Hematopoietic multipotent progenitor cell treated with erythropoietin and hydrocortisone succinate and interleukin-3 and kit ligand, for 4 days (in vitro differentiated cells): ENCODE results near the gene XIAP.
A peak's percentile ranks its signal among the peaks of the same experiment; 100 is the strongest.
"Not testable (repeated sequence)": the region's sequence is repeated elsewhere in the genome, so short reads cannot be mapped to it uniquely, and the experiment has no call there.

Source experiments
- DNase-seq: peaks from one replicate; pipeline ENCODE4 v3.0.0-alpha.2; 2015

Gene XIAP

GRCh38 chrX:123876844-123877243 lies 17.0 kb downstream of the XIAP start:
- no peak for DNase-seq

GRCh38 chrX:123878252-123878721 lies 18.4 kb downstream of the XIAP start:
- peak; percentile 62 for DNase-seq

- no peak for DNase-seq
These were observed 21.5 kb downstream of the XIAP start for GRCh38 chrX:123881330-123881729.

GRCh38 chrX:123882391-123882790 lies 22.5 kb downstream of the XIAP start:
- no peak for DNase-seq

DNA sequence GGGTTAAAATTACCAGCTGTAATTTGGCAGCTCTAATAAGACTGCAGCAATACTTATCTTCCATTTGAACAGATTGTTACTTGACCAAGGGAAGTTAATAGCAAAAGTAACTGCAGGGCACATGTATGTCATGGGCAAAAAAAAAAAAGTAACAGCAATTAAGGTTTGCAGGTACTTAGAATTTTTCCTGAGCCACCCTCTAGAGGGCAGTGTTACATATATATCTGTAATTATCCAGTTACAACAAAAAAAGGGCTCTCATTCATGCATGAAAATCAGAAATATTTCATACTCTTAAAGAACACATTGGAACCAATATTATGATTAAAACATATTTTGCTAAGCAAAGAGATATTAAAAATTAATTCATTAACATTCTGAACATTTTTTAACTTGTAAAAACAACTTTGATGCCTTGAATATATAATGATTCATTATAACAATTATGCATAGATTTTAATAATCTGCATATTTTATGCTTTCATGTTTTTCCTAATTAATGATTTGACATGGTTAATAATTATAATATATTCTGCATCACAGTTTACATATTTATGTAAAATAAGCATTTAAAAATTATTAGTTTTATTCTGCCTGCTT lies 25.1 kb downstream of the XIAP start:
- peak; percentile 79 for DNase-seq

- no peak for DNase-seq
These were observed 39.8 kb downstream of the XIAP start for GRCh38 chrX:123899701-123900100.

- DNase-seq, result not testable (repeated sequence)
These were observed 43.4 kb downstream of the XIAP start for GRCh38 chrX:123903261-123903660.

DNA sequence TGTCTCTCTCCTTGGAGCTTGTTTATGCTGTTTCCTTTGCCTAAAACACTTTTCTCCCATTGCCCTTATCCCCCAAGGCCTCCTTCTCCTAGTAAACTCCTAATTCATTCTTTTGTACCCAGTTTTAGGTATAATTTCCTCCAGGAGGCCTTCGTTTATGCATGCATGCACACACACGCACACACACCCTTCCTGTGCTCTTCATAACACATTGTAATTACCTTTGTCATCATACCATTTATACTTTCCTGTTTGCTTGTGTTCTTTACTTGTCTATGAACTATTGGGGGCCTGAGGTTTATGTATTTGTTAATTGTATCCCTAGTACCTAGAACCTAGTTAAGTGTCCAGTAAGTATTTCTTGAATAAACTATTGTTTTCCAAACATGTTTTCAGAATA lies 45.5 kb downstream of the XIAP start:
- DNase-seq, result no peak

GRCh38 chrX:123906557-123907316 lies 46.9 kb downstream of the XIAP start:
- DNase-seq, result peak; percentile 2

DNA sequence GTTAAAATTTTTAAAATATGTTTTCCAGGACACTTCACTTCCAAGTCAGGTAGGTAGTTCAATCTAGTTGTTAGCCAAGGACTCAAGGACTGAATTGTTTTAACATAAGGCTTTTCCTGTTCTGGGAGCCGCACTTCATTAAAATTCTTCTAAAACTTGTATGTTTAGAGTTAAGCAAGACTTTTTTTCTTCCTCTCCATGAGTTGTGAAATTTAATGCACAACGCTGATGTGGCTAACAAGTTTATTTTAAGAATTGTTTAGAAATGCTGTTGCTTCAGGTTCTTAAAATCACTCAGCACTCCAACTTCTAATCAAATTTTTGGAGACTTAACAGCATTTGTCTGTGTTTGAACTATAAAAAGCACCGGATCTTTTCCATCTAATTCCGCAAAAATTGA lies 49.7 kb downstream of the XIAP start:
- DNase-seq, result peak; percentile 15

- no peak for DNase-seq
These were observed 57.2 kb downstream of the XIAP start for GRCh38 chrX:123917069-123917468.

DNA sequence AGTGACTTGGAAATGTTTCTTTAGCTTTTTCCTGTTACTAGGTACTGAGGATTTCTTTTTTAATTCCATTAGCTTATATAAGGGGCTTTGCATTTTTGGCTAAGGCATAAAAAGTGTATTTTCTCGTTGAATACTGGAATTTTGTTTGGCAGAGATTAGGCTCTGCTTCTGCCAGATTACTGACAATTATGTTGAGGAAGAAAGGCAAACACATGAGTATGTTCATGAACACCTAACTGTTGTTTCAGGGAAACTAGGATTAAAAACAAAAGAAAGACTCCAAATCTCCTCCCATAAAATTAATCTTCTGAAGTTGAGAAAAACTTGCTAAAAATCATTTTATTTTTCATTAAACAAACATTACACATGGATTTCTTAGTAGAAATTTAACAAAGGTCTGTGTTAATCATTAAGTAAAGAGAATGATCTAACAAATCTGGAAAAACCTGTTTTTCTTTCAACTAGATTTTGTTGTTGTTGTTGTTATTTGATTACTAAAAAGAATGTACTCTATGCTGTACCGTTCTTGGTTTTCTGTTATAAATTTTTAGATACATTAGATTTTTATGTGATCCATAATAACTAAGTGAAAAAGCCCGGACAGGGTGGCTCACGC lies 58.4 kb downstream of the XIAP start:
- DNase-seq, result no peak

DNA sequence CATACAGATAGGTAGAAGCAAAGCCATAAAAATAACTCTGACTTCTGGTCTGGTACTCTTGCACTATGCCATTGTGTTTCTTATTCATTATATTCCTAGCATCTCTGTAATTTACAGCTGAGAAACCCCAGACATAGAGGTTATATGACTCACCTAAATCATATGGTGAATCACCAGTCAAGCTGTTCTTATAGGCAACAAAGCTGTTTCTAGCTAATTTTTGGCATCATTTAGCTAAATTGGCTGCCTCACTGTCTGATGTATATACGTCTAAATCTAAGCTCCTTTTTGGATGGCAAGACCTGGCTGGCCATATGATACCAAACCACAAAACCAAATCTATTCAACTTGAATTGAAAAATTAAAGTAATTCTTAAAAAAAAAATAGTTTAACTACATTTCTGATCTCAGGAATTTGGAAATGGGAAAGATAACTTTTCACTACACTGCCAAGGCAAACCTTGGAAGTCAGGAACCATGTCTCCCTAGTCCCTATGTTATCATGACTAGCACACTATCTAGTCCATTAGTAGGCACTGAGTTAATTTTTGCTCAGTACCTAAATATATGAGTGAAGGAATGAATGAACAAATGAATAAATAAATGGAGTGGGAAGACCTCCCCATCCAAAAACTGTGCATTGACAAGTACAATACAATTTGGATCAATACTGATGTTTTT lies 60.4 kb downstream of the XIAP start:
- no peak for DNase-seq

DNA sequence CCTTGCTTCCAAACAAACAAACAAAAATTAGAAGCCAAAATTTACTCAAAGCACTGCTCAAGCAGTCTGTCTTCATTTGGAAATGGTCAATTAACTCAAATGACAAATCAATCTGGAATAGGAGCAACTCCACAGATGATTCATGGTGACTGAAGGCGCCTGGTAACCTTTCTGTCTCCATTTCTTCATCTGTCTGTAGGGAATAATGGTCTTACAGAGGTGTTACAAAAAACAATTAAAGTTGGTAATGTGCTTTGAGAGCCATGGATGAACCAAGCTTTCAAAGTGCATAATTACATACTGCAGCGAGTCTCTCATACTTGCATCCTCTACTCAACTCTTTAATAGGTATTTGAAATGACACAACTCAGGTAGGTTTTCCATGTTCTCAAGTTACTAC lies 63.4 kb downstream of the XIAP start:
- DNase-seq, result no peak

DNA sequence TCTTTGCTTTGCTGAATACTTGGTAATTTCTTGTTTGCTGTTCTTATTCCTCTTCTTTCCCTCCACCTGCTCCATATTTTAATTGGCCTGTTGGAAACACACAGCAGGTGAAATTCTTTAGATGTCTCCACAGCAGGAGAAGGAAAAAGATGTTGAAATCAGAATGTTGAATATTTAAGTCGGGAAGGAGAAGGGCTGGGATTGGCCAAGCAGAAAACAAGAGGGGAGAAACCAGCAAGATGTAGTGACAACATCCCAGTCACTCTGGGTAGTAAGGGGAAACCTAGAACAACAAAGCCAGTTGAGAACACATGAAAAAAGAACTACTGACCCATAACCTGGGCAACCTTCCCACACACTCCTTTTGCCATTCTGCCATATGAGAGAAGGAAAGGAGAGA lies 64.3 kb downstream of the XIAP start:
- DNase-seq, result no peak

GRCh38 chrX:123927845-123928244 lies 68.0 kb downstream of the XIAP start:
- peak; percentile 27 for DNase-seq

DNA sequence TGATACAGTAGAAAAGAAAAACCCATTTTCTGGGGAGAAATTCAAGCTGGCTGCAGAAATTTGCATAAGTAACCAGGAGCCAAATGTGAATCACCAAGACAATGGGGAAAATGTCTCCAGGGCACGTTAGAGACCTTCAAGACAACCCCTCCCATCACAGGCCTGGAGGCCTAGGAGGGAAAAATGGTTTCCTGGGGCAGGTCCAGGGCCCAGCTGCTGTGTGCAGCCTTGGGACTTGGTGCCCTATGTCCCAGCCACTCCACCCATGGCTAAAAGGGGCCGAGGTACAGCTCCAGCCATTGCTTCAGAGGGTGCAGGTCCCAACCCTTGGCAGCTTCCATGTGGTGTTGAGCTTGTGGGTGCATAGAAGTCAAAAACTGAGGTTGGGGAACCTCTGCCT lies 72.2 kb downstream of the XIAP start:
- DNase-seq, result not testable (repeated sequence)

- no peak for DNase-seq
These were observed 83.2 kb downstream of the XIAP start for GRCh38 chrX:123943074-123943473.

- DNase-seq, result no peak
These were observed 83.6 kb downstream of the XIAP start for GRCh38 chrX:123943488-123943887.

DNA sequence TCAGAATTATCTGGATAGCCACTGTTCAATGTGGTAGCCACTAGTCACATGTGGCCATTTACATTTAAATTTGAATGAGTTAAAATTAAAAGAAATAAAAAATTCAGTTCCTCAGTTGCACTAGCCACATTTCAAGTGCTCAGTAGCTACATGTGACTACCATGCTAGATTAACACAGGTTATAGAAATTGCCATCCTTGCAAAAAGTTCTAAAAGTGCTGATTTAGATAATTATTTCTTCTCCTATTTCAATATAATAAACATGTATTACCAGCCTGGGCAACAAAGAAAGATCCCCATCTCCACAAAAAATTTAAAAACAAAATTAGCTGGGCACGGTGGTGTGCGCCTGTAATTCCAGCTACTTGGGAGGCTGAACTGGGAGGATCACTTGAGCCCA lies 90.0 kb downstream of the XIAP start:
- DNase-seq, result no peak

GRCh38 chrX:123959281-123960063 lies 99.6 kb downstream of the XIAP start:
- DNase-seq, result peak; percentile 57

- no peak for DNase-seq
These were observed 101.1 kb downstream of the XIAP start for GRCh38 chrX:123960956-123961267.
